NCI-H510A treated with DMSO at 0.1 percent for 48 hours (cell line): Measurements from ENCODE around the gene HABP2.
A peak's percentile ranks its signal among the peaks of the same experiment; 100 is the strongest.

ENCODE experiments used
- DNase-seq: peaks from one replicate; lab custom pipeline; 2025; lab: John Stamatoyannopoulos, UW

Gene HABP2

DNA sequence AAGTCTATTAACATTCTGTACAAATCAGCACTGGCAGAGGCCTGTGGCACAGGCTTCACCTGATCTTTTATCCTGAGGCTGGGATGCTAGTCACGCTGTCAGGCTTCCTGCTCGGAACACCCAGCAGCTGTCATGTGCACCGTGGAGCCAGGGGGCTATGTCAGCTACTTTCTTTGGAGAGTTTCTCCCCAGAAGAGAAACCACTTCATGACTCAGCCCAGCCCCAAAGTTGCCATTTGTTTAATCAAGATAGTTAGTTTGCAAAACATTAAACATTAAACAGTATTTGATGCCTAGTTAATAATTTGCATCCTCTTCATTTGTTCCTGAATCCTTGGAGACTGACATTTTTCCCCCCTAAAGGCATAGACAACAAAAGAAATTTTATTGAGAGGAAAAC is at the start of gene HABP2:
Gene HABP2, plus strand, starts transcription at position 353 of the 400 bp plus-strand sequence. CDS start 69 bp downstream, outside the sequence.
- no peak for DNase-seq

DNA sequence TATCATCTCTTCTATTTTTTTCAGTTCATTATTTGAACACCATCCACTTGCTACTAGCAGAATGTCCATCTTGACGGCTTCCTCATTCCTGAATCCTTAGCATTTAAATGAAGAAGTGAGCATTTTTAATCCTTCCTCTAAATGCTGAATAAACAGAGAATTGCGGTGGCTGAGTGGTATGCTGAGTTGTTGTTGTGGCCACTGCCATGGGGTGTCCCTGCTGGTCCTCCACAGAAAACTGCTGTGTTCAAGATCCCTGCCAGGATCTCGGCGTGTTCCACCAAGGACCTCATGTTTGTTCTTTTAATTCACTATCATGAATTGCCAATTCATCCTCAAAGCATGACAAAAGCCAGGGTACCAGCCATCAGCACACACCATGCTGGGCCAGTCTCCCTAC is 48.9 kb upstream of the HABP2 start:
- DNase-seq = no peak

DNA sequence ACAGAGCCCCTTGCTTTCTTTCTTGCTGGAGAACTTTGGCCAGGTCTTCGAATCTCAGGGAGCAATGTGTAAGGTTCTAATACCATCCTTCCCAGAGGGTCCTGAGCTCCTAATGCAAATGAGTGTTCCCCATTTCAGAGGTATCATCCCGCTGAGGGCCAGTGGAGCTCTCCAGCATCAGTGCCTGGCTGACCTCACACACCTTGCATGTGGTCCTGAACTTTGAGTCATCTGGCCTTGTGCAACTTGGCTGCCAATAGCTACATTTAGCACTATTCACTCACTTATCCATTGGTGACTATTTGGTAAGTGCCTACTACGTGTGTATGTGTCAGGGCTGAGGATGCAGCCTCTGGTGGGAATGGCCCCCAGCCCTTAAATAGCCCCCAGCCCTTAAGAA is 48.4 kb upstream of the HABP2 start:
- DNase-seq = no peak

DNA sequence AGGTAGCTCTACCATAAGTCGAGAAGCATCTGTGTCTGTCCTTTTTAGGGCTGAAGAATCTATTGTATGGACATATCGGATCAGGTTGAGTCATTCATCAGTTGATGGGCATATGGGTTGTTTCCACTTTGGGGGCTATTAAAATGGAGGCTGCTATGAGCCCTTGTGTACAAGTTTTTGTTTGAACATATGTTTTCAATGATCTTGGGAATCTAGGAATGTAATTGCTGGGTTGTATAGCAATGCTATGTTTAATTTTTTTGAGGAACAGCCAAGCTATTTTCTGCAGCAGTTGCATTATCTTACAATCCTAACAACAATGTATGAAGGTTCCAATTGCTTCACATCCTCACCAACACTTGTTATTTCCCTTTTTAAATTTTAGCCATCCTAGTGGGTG is 46.4 kb upstream of the HABP2 start:
- DNase-seq = no peak

DNA sequence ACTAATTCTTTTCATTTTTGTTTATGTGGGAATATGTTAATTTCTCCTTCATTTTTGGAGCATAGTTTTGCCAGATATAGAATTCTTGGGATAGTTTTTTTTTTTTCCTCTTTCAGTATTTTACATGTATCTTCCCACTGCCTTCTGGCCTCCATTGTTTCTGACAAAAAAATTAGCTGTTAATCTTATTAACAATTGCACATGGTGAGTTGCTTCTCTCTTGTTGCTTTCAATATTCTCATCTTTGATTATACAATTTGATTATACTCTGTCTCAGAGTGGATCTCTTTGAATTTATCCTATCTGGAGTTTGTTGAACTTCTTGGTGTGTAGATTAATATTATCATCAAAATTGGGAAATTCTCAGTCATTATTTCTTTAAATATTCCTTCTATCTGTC is 41.4 kb upstream of the HABP2 start:
- no peak for DNase-seq

DNA sequence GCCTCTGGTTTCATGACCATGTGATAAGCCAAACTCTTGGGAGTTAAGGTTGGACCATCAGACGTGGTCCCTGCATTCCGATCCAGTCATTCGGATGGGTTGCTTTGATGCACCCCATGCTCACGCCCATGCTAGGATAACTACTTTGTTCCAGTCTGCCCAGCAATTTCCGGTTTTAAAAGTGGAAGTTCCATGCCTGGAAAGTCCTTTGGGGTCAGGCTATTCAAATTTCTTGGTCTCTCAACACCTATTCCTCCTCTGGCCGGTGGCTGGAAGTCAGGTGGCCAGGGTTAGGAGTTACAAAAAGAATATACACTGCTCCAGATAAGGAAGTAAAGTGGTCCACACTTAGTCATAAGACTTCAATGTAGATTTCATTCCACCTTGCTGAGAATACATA is 37.7 kb upstream of the HABP2 start:
- DNase-seq = no peak

DNA sequence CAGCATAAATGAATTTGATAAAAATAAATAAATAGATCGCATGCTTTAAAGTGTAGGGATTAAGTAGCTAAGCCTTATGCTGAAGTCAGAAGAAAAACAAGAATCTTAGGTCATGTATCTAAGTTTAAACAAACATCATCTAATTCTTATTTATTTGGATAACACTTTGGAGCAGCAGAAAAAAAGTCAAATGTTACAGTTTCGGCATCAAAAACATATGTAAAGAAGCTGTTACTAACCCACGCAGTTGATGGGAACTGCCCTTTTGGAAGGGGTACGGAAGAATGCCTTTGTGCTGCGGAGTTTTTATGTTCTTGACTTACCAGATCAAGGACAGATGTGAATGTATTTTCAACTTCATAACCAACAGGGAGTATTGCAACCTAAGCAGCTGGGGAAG is 37.3 kb upstream of the HABP2 start:
- no peak for DNase-seq

DNA sequence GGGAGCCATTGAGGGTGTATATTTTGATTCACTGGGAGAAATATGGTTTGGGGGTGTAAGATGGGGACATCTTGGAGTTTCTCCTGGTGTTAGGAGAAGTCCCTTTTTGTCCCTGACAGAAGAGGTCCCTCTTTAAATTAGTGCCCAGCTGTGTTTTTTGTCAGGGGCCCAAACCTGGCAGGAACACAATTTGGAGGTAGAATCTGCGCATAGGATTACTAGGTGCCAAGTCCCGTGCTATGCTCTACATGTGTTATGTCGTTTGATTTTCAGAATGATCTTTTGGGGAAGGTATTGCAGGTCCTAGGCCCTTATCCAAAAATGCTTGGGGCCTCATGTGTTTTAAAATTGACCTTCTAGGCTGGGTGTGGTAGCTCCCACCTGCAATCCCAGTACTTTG is 36.8 kb upstream of the HABP2 start:
- DNase-seq = no peak

DNA sequence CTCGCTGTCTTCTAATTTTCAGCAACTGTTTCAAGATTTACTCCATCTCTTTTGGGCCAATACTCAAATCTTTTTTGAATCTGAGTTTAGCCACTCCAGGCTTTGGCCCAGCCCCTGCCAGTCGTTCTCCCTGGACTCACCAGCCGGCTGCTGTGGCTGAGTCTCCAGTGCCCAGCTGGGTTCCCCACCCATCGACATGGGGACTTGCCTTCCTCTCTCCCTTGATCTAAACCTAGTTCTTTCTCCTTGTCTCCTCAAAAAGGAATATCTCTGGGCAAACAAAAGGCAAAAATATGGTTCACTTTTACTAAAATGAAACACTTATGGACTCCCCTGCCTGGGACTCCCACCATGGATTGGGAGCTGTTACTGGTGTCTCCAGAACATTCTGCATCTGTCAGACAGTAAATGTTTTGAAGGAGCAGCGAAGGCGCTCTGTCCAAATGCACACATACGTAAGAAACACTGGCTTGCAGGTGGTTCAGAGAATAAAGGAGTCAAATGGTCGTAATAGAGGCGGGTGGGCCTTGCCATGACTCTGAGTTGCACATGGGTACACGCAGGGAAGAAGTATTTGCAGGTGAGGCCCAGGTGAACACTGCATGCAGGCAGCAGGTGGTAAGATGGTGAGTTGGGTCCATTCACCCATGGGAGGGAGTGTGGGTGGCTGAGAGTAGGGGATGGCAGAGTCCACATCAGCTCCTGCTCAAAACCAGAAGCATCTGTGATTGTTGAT is 35.5 kb upstream of the HABP2 start:
- no peak for DNase-seq

DNA sequence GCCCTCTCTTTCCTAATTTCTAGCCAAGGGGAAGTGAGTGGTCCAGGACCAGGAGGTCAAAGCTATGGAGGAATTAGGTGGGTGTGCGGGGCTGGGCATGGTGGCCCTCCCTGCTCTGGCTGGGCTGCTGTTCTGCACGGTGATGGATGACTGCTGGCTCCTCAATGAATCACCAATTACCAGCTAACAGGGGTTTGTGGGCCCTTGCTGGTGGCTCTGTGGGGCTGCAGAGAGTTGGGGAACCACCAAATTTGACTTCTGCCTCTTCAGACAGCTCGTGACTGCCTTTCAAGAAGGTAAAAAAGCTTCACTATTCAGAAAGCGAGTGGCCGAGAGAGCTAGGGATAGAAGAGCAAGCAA is 35.0 kb upstream of the HABP2 start:
- DNase-seq = no peak

DNA sequence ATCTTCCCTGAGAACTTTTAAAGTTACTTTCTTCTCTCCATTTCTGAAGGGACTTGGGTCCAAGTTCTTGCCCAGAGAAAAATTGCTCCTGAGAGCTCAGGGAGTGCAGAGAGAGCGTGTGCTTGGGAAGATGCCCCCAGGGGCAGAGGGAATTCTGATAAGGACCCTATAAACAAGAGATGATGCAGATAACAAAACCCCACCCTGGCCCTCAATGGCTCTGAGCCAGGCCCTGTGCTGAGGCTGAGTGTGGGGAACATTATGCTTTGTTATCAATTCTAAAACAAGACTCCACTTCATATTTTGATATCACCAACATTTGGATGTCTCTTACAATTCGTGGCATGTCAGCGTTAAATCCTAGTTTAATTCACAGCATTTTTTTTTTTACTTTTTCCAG is 34.4 kb upstream of the HABP2 start:
- DNase-seq = no peak

DNA sequence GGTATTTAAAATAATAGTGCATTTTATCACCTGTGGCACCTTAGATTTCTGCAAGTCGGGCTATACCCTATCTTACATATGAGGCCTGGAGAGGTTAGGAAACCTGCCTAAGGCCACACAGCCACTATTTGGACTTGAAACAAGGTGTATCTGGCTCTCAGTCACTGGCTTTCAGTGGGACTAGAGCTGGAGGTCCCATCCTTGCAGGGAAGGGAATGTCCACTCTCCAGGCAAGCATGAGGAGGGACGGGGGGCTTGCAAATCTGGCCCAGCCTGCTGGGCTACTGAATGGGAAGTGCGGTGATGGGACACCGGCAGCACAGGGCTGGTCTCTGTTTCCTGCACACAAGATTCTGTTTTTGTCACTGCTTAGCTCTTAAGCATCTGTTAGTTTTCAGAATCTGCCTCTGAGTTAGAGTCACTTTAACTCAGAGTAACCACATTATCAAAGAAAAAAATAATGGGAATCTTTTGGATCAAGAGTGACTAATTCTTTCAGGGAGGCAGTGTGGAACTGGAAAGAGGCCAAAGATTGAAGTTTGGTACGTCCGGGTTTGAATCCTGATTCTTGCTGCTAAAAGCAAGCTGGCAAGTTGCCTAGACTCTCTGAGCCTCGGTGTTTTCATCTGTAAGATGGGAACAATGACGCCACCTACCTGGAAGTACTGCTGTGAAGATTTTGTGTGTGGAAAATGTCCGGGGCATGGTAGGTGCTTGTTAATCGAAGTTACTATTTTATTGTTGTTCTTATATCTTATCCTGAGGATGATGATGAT is 33.8 kb upstream of the HABP2 start:
- no peak for DNase-seq

DNA sequence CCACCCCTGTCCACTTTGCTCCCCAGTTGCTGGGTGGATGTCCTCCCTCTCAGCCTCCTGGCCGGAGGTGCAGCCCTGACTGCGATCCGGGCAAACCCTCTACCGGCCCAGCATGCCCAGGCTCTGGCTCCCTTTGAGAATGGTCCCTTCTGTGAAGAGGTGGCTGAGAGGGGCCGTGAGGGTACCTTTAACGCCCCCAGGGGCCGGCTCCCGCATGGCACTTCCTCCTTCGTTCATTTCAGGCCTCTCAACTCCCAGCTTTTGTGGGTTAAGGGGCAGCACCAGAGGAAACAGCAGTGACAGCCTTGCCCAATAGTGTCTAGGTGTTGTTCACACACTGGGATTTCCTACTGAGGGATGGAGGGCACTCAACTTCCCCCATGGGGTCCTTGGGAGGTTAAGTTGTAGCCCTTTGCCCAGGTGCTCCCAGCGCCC is 33.2 kb upstream of the HABP2 start:
- no peak for DNase-seq

DNA sequence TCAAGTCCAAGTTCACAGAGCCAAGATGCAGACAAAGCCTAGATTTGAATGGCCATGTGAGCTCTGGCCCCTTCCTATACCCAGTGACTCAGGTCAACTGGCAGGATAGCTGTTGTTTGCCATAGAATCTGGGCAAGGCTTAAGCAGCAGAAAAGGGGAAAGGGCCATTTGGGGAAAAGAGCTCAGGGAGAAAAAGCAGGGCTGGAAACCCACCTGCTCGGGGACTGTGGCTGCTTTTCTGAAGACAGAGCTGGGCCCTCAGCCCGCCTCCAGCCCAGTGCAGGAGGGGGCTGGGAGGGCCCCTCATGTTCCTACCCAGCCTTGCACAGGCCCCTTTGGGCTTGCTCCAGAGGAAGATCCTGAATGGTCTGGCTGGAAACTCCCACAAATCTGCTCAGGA is 32.6 kb upstream of the HABP2 start:
- no peak for DNase-seq

DNA sequence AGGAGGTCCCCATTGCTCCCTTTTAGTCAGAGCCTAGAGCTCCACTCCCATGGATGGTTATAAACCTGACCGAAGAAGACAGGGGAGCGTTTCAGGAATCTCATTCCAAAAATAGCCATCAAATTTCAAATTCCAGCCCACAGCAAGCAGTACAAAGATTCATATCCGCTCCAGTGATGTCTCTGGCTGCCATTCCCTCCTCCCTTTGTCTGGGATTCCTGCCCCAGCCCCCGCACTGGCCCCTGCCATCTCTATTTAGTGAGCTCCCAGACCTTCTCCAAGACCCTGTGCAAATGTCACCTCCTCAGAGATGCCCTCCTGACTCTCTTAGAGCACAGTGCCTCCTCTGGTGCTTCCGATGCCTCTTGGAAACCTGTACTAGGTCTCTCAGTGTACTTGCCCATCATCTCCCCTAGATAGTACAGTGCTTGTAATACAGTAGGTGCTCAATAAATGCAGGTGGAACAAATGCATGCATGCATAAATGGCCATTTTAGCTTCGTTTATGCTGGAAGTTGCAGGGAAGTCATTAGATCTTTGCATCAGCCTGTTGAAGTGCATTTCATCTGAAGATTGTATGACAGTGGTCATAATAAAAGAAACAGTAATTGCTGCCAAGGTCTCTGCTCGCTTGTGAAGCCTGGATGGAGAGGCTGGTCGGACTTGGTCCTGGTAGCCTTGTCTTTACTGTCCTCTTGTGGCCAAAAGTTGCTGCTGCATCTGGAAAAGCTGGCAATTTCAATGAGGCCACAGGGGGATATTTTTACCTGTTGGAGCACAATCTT is 32.0 kb upstream of the HABP2 start:
- DNase-seq = peak; percentile 72

DNA sequence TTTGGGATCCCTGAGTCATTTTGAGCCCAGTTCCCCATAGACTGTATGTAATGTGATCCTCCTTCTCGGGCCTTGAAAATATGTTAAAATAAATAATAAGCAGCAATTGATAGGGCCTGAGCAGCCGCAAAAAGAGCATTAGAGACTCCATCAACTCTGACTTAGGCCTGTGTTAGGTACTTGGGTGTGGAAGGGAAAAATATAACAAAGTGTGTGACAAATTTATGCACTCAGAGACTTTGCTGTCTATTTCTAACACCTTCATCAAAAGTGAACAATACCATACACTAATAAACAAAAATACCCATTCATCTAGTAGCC is 31.4 kb upstream of the HABP2 start:
- no peak for DNase-seq

DNA sequence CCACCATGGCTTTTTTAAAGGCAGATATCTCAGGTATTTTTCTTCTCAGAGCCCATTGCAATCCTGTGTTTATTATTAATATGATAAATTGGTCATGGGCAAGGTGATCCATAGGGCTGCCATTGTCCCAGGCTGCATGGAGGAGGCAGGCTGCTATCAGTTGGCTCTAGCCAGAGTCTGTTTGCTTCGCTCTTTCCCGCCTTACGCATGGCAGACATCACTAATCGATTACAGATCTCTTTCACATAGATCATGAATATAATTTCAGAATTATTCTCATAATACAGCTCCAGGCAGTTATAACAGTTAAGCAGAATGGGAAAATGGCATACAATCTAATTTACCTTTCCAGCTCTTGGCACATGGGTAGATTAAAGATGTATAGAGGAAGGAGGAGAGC is 30.4 kb upstream of the HABP2 start:
- DNase-seq = no peak

DNA sequence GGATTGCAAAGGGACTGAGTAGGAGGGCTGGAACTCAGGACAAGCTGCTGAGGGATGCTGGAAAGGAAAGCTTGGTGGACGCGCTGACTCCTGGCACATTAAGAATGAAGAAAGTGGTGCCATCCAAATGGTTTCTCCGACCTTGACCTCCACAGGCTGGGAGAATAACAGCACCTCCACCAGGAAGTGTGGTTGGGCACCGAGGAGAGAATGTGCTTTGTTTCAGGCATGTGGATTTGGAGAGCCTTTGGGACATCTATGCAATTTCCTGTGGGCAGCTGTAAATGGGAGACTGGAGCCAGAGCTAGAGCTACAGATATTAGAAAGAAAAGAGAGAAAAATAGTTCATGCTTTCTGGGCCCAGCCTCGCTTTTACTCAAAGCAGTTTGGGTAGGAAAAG is 29.8 kb upstream of the HABP2 start:
- DNase-seq = no peak

DNA sequence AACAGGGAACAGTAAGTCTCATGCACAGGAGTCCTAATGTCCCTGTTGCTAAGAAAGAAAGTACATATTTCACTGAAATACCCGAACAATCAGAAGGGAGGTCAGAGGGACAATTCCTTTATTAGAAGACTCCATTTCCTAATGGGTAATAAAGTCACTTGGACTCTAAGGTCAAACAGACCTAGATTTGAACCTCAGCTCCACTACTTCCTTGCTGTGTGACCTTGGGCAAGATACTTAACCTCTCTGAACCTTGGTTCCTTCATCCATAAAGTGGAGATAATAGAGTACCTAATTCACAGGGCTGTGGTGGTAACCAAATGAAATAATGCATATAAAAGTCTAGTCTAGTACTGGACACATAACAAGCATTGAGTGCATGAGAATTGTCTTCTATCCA is 29.2 kb upstream of the HABP2 start:
- DNase-seq = no peak

DNA sequence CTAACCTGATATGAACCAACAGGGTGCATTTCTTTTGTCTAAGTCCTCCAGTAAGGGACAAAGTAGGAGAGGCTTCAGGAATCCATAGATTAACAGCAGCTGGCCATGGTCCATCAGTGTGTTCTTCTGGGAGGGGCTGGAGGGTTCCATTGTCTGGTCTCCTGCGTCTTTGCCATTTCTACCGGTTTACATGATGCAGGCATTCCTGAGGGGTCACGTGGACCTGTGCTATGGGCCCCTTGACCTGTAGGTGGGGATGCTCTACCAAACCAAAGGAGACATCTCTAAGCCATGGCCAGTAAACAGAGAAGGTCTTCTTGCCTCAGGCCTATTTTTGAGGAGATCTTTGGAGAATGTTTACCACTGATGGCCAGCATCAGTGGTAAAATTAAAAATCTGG is 28.7 kb upstream of the HABP2 start:
- no peak for DNase-seq

DNA sequence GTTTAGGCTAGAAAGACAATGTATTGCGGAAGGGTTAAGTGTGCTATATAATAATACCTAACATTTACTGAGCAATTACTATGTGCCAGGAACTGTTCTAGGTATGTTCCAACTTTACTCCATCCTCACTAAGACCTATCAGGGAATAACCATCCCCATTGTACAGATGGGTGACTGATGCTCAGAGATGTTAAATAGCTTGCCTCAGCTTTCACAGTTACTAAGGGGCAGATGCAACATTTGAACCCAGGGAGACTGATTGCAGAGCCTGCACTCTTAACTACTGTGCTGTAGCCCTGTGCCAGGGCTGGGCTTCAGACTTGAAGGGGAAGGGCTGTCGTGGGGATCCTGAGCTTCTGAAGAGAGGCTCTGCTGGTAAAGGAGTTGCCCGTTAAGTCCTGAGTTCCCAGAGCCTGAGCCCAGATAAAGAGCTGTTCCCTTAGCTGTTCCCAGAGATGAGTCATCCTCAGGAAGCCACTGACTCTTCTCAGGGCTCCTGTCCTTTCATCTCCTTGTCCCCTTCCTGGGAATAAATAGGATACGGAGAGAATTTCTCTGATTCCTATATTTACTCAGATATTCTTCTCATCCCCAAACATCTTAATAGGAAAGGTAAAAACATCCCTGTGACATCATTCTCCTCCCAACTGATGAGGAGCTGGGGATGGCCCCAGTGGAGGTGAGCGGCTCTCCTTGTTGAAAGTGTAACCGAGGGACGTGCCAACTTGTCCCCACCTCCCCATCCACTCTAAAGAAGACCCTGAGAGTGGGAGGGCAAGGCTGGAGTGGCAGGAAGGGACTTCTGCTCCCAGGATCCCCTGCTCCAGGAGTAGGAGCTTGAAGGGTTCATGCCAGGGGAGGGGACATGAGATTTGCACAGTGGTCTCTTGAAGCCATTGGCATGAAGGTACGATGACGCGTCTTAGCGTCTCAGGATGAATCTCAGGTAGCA is 28.0 kb upstream of the HABP2 start:
- DNase-seq = no peak

DNA sequence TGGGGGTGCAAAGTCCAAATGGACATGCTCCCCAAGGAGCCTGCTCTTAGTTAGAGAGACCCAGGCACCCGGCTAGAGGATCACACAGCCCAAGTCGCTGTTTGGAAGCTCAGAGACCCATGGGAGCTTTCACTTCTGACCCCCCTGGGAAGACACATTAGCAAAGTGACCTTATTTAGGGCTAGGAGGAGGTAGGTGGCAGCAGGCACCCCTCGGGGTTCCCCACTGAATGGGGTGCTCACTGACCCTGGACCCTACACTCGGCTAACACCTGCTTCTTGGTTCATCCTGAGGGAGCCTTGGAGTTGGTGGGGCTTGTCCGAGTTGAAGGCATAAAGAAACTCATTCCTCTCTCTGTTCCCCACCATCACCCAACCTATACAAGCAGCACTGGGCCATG is 27.1 kb upstream of the HABP2 start:
- DNase-seq = no peak
